Amniotic epithelial cell (primary cell): ENCODE measurements around the gene SLC9A2.
A peak's percentile ranks its signal among the peaks of the same experiment; 100 is the strongest.

ENCODE experiments used
- DNase-seq: peaks from one replicate; pipeline ENCODE4 v3.0.0-alpha.2; 2010; ENCODE audit warnings: low read depth

SLC9A2 gene

GRCh38 chr2:102619414-102620319, at the start of gene SLC9A2:
TSS of gene SLC9A2 (plus strand) at chr2:102619553. CDS start at chr2:102619849, 296 bp downstream.
- DNase-seq = no peak

- DNase-seq = no peak
Measured at GRCh38 chr2:102575888-102576287, 43.5 kb upstream of the SLC9A2 start.

- no peak for DNase-seq
Measured at GRCh38 chr2:102578376-102578775, 41.0 kb upstream of the SLC9A2 start.

- DNase-seq = no peak
Measured at GRCh38 chr2:102581911-102582310, 37.4 kb upstream of the SLC9A2 start.

GRCh38 chr2:102582845-102583244, 36.5 kb upstream of the SLC9A2 start:
- DNase-seq = no peak

GRCh38 chr2:102585847-102586404, 33.4 kb upstream of the SLC9A2 start:
- DNase-seq = no peak

GRCh38 chr2:102588213-102588939, 31.0 kb upstream of the SLC9A2 start:
- DNase-seq = no peak

- DNase-seq = no peak
Measured at GRCh38 chr2:102589444-102589843, 29.9 kb upstream of the SLC9A2 start.

GRCh38 chr2:102591491-102592045, 27.8 kb upstream of the SLC9A2 start:
- no peak for DNase-seq

- peak; percentile 19 for DNase-seq
Measured at GRCh38 chr2:102592601-102593000, 26.8 kb upstream of the SLC9A2 start.

GRCh38 chr2:102593516-102593915, 25.8 kb upstream of the SLC9A2 start:
- no peak for DNase-seq

GRCh38 chr2:102594445-102595016, 24.8 kb upstream of the SLC9A2 start:
- no peak for DNase-seq

GRCh38 chr2:102597788-102598187, 21.6 kb upstream of the SLC9A2 start:
- DNase-seq = no peak

GRCh38 chr2:102599486-102599885, 19.9 kb upstream of the SLC9A2 start:
- no peak for DNase-seq

GRCh38 chr2:102601730-102602129, 17.6 kb upstream of the SLC9A2 start:
- DNase-seq = no peak

GRCh38 chr2:102603904-102604303, 15.4 kb upstream of the SLC9A2 start:
- no peak for DNase-seq

GRCh38 chr2:102604769-102605168, 14.6 kb upstream of the SLC9A2 start:
- DNase-seq = no peak

GRCh38 chr2:102606353-102606752, 13.0 kb upstream of the SLC9A2 start:
- peak; percentile 18 for DNase-seq

GRCh38 chr2:102615620-102616436, 3.5 kb upstream of the SLC9A2 start:
- peak; percentile 62 for DNase-seq

GRCh38 chr2:102618452-102619413, 620 bp upstream of the SLC9A2 start:
- DNase-seq = no peak
